GM18517 (cell line): ENCODE results near the gene GPR146.

Experiments used
- ATAC-seq: cut with Tn5 transposase; IDR thresholded peaks from one replicate; pipeline ENCODE4 v1.9.1; 2021; ENCODE audit warnings: mild to moderate bottlenecking, moderate library complexity; ENCODE audit not compliant: unreplicated experiment

GPR146 gene

DNA sequence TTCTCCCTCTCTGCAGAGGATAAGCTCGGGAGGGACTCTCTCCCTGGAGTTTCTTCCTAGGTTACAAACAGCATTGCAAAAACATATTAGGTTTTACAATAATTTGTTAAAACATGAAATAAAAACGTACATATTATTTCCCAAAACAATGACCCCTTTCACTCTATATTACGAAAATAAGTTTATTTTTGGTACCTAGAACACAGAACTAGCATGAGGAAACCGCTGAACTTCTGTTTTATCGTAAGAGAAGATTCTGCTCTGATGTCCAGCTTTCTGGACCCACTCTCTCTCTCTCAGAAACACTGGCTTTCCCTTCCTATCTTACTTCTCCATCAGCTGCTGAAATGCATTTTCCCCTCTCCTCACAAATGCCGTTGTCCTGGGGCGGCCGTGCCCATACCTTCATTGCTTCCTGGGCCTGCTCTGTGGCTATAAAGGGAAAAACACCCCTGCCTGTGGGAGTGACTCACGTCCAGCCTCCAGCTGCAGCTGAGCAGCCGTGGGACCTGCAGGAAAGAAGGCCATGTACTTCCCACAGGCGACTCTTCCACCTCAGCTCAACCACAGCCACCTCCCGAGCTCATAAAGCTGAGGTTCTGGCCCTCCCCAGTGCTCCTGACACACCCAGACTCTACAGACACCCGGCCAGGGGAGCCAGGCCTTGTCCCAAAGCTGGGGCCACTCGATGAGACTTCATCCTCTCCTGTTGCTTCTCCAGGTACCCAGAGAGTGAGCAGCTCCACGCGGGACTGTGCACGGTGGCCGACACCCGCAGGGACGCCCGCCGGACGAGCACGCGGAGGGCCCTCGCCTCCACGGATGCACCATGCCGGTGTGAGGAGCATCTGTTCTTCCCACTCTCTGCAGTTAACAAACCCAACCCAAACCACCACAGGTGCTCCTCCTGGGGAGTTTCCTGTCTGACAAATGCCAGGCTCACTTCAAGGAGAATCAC, 46.6 kb downstream of the GPR146 start:
- ATAC-seq, result no peak

GRCh38 chr7:1091644-1092027, 47.3 kb downstream of the GPR146 start:
- ATAC-seq, result no peak

- ATAC-seq, result no peak
Observed at GRCh38 chr7:1092161-1092632, 47.9 kb downstream of the GPR146 start.

GRCh38 chr7:1092806-1093501, 48.6 kb downstream of the GPR146 start:
- no peak for ATAC-seq

GRCh38 chr7:1093502-1093843, 49.1 kb downstream of the GPR146 start:
- ATAC-seq, result no peak

GRCh38 chr7:1093916-1094508, 49.7 kb downstream of the GPR146 start:
- ATAC-seq, result no peak

DNA sequence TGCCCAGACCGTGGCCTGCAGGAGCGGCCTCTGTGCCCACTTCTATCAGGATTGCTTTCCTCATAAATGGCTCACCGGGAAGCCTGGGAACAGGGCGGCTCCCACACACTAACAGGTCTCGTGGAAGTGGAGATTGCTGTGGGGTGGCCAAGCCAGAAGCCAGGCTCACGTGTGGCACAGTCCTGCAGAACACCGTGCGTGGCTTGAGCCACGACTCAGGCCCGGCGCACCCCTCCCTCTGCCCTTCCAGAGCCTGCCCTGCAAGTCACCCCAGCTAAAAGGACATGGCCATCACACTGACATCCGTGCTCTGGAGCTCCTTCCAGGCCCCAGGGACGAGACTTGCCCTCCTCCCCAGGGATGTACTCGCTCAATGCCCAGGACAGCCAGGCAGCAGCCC, 50.5 kb downstream of the GPR146 start:
- ATAC-seq, result no peak

- no peak for ATAC-seq
Observed at GRCh38 chr7:1095621-1096155, 51.3 kb downstream of the GPR146 start.

DNA sequence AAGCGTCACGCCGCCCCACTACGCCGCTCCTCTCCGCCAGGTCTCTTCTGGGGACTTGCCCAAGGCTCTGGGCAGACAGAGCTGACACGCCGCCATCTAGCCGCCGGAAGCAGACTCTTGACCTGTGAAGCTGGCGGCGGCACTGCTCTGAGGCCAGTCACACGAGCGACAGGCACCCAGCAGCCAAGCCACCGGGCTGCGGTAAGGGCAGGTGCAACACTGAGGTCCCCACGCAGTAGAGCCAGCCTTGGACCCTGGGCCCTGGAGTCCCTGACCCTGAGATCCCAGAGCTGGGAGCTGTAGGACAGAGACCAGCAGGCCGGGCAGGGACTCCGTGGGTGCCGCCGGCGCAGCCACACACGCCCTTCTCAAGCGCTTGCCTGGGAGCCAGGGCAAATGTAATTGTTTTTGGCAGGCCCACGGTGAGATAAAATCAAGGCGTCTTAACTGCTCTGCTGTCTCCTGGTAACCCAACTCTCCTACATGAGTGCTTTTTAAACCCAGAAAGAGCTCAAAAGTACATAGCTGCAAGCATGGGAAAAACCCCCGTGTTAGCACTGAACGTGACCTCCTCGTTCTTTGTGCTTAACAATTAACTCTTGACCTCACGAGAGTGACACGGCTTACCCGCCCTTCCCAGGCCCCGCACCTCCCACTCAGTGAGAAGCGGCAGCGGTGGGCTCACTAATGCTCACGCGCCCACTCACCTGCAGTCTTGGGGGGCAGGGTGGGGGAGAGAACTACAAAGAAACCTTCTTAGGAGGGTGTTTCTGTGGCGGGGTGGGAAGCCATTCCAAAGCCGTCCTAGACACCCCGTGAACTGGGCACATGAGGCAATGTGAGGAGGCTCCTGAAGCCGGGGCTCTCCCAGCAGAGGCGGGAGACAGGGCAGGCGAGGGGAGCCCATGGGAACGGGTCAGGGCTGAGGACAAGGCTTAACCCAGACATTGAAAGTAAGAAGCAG, 52.1 kb downstream of the GPR146 start:
- no peak for ATAC-seq

GRCh38 chr7:1097120-1097504, 52.8 kb downstream of the GPR146 start:
- ATAC-seq, result no peak

GRCh38 chr7:1098243-1099153, 54.2 kb downstream of the GPR146 start:
- no peak for ATAC-seq

GRCh38 chr7:1099154-1099542, 54.8 kb downstream of the GPR146 start:
- no peak for ATAC-seq

- ATAC-seq, result no peak
Observed at GRCh38 chr7:1099637-1100036, 55.3 kb downstream of the GPR146 start.

DNA sequence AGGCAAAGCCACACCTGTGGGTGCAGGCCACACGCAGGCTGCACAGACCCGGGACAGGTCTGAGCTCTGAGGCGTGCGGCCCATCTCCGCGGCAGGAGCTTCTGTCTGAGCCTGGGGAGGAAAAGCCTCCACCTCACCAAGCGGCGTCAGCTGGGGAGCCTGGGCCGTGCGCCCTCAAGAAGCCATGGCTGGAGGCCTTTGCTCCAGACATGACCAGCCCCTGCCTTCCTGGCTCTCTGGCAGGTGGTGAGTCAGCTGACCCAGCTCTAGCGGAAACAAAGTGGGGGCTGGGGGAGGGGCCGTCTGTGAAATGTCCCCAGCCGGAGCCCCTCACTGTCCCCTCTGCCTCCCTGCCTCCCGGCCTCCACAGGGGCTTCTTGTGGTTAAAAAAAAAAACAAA, 56.0 kb downstream of the GPR146 start:
- ATAC-seq, result no peak

- no peak for ATAC-seq
Observed at GRCh38 chr7:1100834-1101562, 56.7 kb downstream of the GPR146 start.

DNA sequence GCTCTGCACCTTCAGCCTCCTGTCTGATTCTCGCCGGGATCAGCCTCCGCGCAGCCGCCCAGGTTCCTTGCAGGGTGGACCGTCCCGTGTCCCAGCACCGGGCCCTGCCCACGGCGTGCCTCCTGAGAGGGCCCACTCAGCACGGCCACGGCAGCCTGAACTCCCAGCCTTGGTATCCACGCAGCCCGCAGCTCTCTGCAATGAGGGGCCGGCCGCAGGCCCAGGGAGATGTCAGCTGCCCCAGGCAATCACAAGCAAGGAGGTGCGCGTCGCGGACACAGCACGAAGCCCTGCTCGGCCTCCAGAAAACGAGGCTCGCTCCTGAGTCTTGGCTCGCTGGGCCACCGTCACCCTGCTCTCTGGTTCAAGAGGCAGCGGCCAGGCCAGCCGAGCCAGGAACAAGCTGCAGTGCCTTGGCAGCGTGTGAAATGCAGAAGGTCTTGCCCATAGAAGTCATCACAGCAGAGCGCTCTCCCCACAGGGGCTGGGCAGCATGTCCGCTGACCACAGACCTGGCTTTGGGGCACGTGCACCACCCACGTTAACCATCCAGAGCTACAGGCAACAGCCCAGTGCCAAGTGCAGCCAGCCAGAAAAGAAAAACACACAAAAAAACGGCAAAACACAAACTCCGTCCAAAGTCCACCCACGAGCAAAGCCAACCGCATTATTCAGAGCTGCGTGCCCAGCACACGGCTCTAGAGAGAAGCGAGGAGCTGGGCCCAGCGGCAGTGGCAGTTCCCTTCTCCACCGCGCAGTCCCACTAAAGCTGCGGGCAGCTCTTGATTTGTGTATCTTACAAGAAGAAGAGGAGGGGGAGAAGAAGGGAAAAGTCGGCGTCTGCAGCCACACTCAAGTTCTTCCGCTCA, 57.5 kb downstream of the GPR146 start:
- no peak for ATAC-seq

- ATAC-seq, result no peak
Observed at GRCh38 chr7:1103009-1103788, 58.9 kb downstream of the GPR146 start.
